Calu3 (cell line): ENCODE measurements around the gene TCOF1. TPM values are rescaled to one million over a fixed set of nuclear protein-coding genes. Genes with fewer than 3 reads are reported as not detected.

ENCODE experiments used
- BruUV-seq: library from RNA; stranded (reverse); fragments of 400-500 nt; replicated peaks from 2 replicates; lab custom pipeline; 2021; lab: Mats Ljungman, UMichigan
- CTCF ChIA-PET: fragments of 300-600 bp; sonication (Branson Sonifier 250); formaldehyde crosslinking; loops from one replicate; lab custom pipeline; 2022; ENCODE audit warnings: antibody characterized with exemption; lab: Charles Lee
- DNase-seq: peaks from one replicate; pipeline ENCODE4 v3.0.0; 2022
- H3K27ac Mint-ChIP-seq: one replicate; pipeline ENCODE4 v1.8.0; 2022; ENCODE audit warnings: mixed read lengths; ENCODE audit not compliant: unreplicated experiment
- H3K27me3 Mint-ChIP-seq: one replicate; pipeline ENCODE4 v1.8.0; 2022; ENCODE audit warnings: mixed read lengths; ENCODE audit not compliant: unreplicated experiment
- H3K36me3 Mint-ChIP-seq: one replicate; pipeline ENCODE4 v1.8.0; 2022; ENCODE audit warnings: mild to moderate bottlenecking, moderate library complexity, mixed read lengths; ENCODE audit not compliant: insufficient read depth, unreplicated experiment
- H3K4me1 Mint-ChIP-seq: one replicate; pipeline ENCODE4 v1.8.0; 2022; ENCODE audit warnings: mild to moderate bottlenecking, low read depth, mixed read lengths; ENCODE audit not compliant: unreplicated experiment
- H3K4me3 Mint-ChIP-seq: one replicate; pipeline ENCODE4 v1.8.0; 2022; ENCODE audit warnings: mild to moderate bottlenecking, low read depth, moderate library complexity, mixed read lengths; ENCODE audit not compliant: unreplicated experiment
- H3K9me3 Mint-ChIP-seq: one replicate; pipeline ENCODE4 v1.8.0; 2022; ENCODE audit warnings: low read depth, mixed read lengths; ENCODE audit not compliant: unreplicated experiment
- CTCF ChIP-seq: fragments of 200-600 bp; IDR thresholded peaks from one replicate; pipeline ENCODE4 v1.8.0; 2022; ENCODE audit warnings: antibody characterized with exemption; ENCODE audit not compliant: unreplicated experiment
- intact Hi-C: fragments of 100-400 bp; cut with micrococcal nuclease; formaldehyde crosslinking; loops from one replicate; pipeline ENCODE4 v1.10.0; 2022; ENCODE audit not compliant: unreplicated experiment
- total RNA-seq: library from RNA; stranded (reverse); gene quantifications from 2 replicates; pipeline ENCODE4 v1.2.3, GENCODE V29; 2022

TCOF1 gene
- total RNA-seq, 1 experiment from 2014 or later: 106 TPM

DNA sequence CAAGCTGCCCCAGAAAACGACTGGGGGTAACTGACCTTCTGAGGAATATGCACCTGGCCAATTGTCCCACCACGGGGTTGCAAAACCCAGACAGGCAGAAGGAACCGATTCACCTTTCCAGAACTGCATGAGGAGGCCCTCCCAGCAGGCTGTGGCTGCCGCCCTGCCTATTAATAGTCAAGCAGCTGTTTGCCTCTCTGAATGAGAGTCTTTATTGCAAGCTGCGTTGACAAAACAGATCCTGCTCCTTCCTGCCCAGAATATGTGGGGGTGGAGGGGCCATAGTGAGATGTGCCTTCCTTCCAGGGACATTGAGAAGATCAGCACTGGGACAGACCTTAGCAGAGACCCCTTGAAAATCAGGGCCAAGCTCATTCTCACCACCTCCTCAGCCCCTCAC lies 18.3 kb upstream of the TCOF1 start:
- Mint-ChIP-seq H3K27me3 (no peaks in the 10 kb centered on the region), H3K4me3 (no peak overlapping the region), H3K27ac (no peak overlapping the region), H3K4me1 (no peaks in the 10 kb centered on the region), H3K9me3 (no peaks in the 10 kb centered on the region), H3K36me3 (no peaks in the 10 kb centered on the region)
- intact Hi-C loops: no loop called here
- CTCF ChIA-PET: interaction anchor here (1.1 kb wide), 1 partner anchor 12 kb away, joined by 4 read pairs; no protein-coding TSS in a partner anchor
- no peak for TF ChIP-seq CTCF
- BruUV-seq: no TSS peak
- no peak for DNase-seq

GRCh38 chr5:150339841-150340240 lies 17.7 kb upstream of the TCOF1 start:
- no peak overlapping the region for H3K4me3 Mint-ChIP-seq
- CTCF ChIA-PET: interaction anchor here (1.1 kb wide), 1 partner anchor 11 kb away, joined by 4 read pairs; no protein-coding TSS in a partner anchor
- no peaks in the 10 kb centered on the region for H3K36me3 Mint-ChIP-seq
- no peaks in the 10 kb centered on the region for H3K9me3 Mint-ChIP-seq
- no peak overlapping the region for H3K27ac Mint-ChIP-seq
- H3K4me1 Mint-ChIP-seq: no peaks in the 10 kb centered on the region
- BruUV-seq: no TSS peak
- DNase-seq: no peak
- intact Hi-C loops: no loop called here
- TF ChIP-seq CTCF: no peak
- no peaks in the 10 kb centered on the region for H3K27me3 Mint-ChIP-seq

- Mint-ChIP-seq H3K9me3 (no peaks in the 10 kb centered on the region), H3K27ac (no peak overlapping the region), H3K27me3 (no peaks in the 10 kb centered on the region), H3K36me3 (no peaks in the 10 kb centered on the region), H3K4me1 (no peaks in the 10 kb centered on the region), H3K4me3 (no peak overlapping the region)
- no peak for TF ChIP-seq CTCF
- intact Hi-C loops: no loop called here
- CTCF ChIA-PET: interaction anchor here (0.7 to 0.8 kb wide), 3 partner anchors 9 to 740 kb away, joined by 3 to 6 read pairs (median 4); no protein-coding TSS in a partner anchor
- DNase-seq: no peak
- BruUV-seq: no TSS peak
Observed at GRCh38 chr5:150340614-150341255, 16.8 kb upstream of the TCOF1 start.

DNA sequence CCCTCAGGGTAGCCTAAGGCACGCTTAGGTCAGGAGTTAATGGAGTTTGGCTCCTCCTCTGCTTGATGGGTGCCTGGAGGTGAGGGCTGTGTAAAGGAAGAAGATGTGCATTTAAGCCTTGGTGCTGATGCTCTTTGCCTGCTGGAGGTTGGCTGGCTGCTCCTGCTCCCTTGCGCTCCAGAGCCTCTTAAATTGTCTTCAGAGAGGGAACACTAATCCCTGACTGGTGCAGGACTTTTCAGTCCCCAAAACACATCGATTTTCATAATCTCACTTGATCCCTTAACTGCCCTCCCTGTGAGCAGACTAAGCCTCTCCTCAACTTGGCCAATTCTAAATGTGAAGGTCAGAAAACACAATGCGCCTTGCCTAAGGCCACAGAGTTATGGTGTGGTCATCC lies 16.2 kb upstream of the TCOF1 start:
- no peaks in the 10 kb centered on the region for H3K9me3 Mint-ChIP-seq
- intact Hi-C loops: no loop called here
- no TSS peak for BruUV-seq
- no peak for DNase-seq
- no peaks in the 10 kb centered on the region for H3K27me3 Mint-ChIP-seq
- CTCF ChIA-PET: no interaction called here
- H3K36me3 Mint-ChIP-seq: no peaks in the 10 kb centered on the region
- H3K27ac Mint-ChIP-seq: no peak overlapping the region
- no peak for TF ChIP-seq CTCF
- no peak overlapping the region for H3K4me3 Mint-ChIP-seq
- no peaks in the 10 kb centered on the region for H3K4me1 Mint-ChIP-seq
